HG03460 (cell line): ENCODE data around the gene CDK5RAP2.
"Not testable (repeated sequence)": the region's sequence is repeated elsewhere in the genome, so short reads cannot be mapped to it uniquely, and the experiment has no call there.

ENCODE experiments used
- ATAC-seq: cut with Tn5 transposase; IDR thresholded peaks from one replicate; pipeline ENCODE4 v1.9.1; 2021; ENCODE audit not compliant: unreplicated experiment

CDK5RAP2 gene

DNA sequence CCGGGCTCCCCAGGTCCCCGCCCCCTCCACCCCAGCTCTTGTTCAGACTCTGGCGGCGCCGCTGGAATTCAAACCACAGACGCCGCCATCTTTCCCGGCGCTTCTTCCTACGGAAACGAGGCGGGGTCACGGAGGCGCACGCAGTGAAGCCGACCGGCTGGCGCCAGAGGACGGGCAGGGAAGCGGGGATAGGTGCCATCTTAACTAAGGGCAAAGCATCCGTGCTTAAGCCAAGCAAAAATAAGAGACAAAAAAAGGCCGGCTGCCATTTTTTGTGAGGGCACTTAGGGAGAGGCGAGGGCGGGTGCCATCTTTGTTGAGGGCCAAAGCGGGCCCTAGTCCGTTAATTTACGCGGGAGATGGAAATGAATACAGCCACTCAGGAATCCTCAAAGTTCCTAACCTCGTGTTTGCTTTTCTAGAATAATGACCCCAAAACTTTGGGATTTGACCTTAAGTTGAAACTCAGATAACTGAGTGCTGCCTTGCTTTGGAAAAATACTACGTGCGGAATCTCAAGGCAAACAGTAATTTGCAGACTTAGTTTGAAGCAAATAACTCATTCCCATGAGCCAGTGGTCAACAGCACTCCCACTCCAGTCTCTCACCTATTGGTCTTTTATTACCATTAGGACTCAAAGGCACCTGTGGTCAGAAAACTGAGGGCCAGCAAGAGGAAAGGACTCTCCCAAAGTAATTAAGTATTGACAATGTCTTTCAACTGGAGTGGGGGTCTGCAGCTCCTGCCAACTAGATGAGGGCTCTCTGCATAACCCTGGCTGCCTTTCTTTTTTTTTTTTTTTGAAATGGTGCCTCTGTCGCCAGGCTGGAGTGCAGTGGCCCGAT is at the start of gene CDK5RAP2:
Gene CDK5RAP2 (minus strand): TSS at position 117 of the 846 bp plus-strand sequence. CDS start 189 bp downstream, outside the sequence.
- peak; percentile 91 for ATAC-seq

- not testable (repeated sequence) for ATAC-seq
These were observed 49.0 kb upstream of the CDK5RAP2 start for GRCh38 chr9:120628925-120629497.

- ATAC-seq = no peak
These were observed 48.4 kb upstream of the CDK5RAP2 start for GRCh38 chr9:120628207-120628924.

- no peak for ATAC-seq
These were observed 47.1 kb upstream of the CDK5RAP2 start for GRCh38 chr9:120627073-120627472.

DNA sequence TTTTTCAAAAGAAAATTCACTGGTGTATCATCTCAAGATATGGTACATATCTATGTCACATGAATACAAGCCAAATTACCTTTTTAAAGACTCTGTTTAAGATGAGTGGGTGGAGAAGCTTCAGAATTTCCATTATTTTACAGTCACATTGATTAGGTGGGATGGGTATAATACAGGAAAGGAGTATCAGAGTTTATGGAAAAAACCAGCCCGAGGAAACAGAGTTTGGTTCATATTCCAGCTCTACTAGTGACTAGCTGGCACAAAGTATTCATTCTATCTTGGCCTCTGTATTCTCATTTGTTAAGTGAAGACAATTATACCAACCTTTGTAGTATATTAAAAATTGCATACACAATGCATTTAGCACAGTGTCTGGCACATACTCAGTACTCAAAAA is 46.5 kb upstream of the CDK5RAP2 start:
- no peak for ATAC-seq

GRCh38 chr9:120625222-120625621 is 45.3 kb upstream of the CDK5RAP2 start:
- ATAC-seq = no peak

DNA sequence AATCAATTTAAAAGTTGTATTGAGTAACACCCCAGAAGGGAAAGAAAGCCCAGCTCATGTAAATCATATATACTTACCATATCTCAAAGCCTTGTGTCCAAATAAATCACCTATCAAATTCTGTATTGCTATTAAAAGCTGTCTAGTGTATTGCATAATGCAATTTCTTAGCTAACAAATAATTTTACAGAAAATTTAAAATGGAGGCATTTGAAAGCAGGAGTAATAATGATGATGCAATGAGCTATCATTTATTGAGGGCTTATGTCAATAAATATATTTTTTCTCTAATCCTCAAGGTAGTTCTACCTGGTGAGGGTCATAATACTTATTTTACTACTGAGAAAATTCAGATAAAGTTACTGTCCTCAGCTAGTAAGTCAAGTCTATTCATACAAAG is 42.8 kb upstream of the CDK5RAP2 start:
- no peak for ATAC-seq

GRCh38 chr9:120621941-120622340 is 42.0 kb upstream of the CDK5RAP2 start:
- no peak for ATAC-seq

GRCh38 chr9:120619751-120620655 is 40.0 kb upstream of the CDK5RAP2 start:
- ATAC-seq = no peak

GRCh38 chr9:120616966-120617935 is 37.3 kb upstream of the CDK5RAP2 start:
- no peak for ATAC-seq

DNA sequence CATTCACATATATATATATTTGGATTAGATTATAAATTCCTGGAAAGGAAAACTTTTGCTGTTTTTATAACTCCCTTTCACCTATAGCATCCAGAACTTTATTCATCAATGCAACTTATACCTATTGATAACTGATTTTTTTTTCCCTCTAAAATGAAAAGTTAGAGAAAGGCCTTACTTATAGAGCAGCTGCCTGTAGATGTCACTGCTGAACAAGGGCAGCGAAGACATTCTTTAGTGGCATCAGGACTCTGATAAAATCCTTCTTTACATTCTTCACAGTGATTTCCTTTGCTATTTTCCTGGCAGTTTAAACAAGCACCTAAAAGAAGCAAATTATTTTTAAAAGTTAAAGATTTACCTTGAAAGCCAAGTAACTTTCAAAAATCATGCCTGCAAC is 32.3 kb upstream of the CDK5RAP2 start:
- ATAC-seq = no peak

- ATAC-seq = no peak
These were observed 31.7 kb upstream of the CDK5RAP2 start for GRCh38 chr9:120611690-120612068.

DNA sequence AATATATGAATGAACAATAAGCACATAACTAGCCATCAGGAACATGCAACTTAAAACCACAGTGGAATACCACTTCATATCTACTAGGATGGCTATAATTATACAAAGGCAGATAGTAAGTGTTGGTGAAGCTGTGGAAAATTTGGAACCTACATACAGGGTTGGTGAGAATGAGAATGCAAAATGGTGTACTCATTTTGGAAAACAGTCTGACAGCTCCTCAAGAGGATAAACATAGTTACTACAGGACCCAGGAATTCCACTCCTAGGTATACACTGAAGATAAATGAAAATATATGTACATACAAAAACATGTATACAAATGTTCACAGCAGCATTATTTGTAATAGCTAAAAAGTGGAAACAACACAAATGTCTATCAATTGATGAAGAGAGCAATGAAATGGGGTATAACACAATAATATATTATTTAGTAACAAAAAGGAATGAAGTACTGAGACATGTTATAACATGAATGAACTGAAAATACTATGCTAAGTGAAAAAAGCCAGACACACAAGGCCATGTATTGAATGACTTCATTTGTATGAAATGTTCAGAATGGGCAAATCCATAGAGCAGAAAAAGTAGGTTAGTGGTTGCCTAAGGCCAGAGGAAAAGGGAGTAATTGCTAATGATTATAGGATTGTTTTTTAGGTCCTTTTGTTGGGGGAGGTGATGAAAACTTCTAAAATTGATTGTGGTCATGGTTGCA is 31.2 kb upstream of the CDK5RAP2 start:
- no peak for ATAC-seq

DNA sequence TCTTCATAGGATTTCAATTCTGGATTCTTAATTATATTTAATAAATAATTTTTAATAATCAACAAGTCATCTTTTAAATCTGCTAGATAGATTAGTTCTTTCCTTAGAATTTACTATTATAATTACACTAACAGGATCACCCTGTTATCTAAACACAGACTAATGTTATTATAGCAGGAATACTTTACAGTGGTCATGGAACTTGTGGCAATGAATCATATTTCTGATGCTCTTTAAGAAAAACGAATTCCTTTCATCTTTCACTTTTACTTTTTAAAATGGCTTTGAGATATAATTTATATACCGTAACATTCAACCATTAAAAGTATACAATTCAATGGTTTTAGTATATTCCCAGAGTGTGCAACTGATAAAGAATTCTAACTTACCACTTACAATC is 29.7 kb upstream of the CDK5RAP2 start:
- no peak for ATAC-seq

DNA sequence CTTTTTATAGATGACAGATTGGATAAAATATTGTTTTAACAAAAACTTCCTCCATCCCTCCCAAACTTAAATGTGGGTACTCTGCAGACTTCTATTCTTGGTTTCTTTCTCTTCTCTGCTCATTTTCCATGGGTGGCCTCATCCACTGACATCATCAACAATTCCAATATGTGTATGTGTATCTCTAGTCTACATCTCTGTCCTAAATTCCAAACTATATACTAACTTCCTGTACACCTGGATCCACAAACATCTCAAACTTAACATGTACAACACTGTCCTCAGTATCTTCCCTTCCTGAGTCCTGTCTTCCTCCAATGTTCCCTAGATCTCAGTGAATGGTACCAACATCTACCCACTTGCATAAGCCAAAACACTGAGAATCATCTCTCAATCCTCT is 28.5 kb upstream of the CDK5RAP2 start:
- ATAC-seq = no peak

- no peak for ATAC-seq
These were observed 23.6 kb upstream of the CDK5RAP2 start for GRCh38 chr9:120603591-120603990.

GRCh38 chr9:120603010-120603409 is 23.0 kb upstream of the CDK5RAP2 start:
- ATAC-seq = no peak

GRCh38 chr9:120593955-120594277 is 13.9 kb upstream of the CDK5RAP2 start:
- no peak for ATAC-seq

- no peak for ATAC-seq
These were observed 13.4 kb upstream of the CDK5RAP2 start for GRCh38 chr9:120593250-120593954.
